Measurements from ENCODE around the gene MRPL52. TPM values are rescaled to one million over a fixed set of nuclear protein-coding genes. Genes with fewer than 3 reads are reported as not detected.

Gene MRPL52
- total RNA-seq, 1 experiment from 2014 or later: 180 TPM

DNA sequence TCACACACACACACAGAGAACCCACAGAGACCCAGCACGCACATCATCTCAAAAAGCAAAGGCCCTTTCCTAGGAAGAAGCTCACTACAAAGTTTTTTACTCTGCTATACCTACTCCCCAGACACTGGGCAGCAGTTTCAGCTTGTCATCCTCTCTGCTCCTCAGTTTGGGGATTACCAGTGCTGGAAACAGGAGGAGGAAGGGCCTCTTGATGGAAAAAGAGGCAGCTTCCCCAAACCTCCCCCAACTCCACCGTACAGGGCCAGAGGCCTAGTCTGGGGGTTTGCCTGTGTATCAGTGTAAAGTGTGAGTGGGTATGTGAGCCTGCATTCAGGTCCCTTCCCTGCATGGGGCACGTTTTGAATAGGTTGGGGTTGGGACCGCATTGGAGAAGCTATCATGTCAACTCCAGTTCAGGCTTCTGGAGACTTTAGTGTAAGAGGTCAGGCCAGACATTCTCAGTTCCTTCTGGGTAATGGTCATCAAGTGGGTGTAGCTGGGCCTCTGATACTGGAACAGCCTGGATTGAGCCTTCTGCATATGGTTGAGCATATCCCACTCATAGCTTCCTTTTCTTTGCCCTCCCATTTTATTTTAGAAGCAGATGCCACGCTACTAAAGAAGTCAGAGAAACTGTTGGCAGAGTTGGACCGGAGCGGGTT is 54.5 kb downstream of the MRPL52 start:
- TF ChIP-seq, protein P1, sequence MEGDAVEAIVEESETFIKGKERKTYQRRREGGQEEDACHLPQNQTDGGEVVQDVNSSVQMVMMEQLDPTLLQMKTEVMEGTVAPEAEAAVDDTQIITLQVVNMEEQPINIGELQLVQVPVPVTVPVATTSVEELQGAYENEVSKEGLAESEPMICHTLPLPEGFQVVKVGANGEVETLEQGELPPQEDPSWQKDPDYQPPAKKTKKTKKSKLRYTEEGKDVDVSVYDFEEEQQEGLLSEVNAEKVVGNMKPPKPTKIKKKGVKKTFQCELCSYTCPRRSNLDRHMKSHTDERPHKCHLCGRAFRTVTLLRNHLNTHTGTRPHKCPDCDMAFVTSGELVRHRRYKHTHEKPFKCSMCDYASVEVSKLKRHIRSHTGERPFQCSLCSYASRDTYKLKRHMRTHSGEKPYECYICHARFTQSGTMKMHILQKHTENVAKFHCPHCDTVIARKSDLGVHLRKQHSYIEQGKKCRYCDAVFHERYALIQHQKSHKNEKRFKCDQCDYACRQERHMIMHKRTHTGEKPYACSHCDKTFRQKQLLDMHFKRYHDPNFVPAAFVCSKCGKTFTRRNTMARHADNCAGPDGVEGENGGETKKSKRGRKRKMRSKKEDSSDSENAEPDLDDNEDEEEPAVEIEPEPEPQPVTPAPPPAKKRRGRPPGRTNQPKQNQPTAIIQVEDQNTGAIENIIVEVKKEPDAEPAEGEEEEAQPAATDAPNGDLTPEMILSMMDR (conservative IDR thresholded peaks at IDR 0.05; ENCODE audit: low read depth, low read length): no peak
- TF ChIP-seq EZH2 (IDR thresholded peaks at IDR 0.05; ENCODE audit: low read length, unreplicated experiment): no peak
- no peak for TF ChIP-seq EZH2phosphoT487 (IDR thresholded peaks at IDR 0.05; ENCODE audit: borderline replicate concordance, low read length)
- peaks cover 11% of the 10 kb centered on the region for H3K79me2 ChIP-seq (ENCODE audit: low read length)
- CTCF ChIA-PET: interaction anchor here (0.6 to 0.8 kb wide), 2 partner anchors 55 to 103 kb away, joined by 5 to 7 read pairs; no protein-coding TSS in a partner anchor

More for the DNA sequence above, 54.5 kb downstream of the MRPL52 start:
- Histone ChIP-seq H3K9me2 (replicated peaks; ENCODE audit: low read length) (no peaks in the 10 kb centered on the region), H2AFZ (ENCODE audit: low read length) (no peak overlapping the region), H3K4me2 (ENCODE audit: low read length) (no peak overlapping the region), H3K27ac (ENCODE audit: low read length) (no peak overlapping the region), H3K9ac (ENCODE audit: low read length) (no peak overlapping the region), H3K36me3 (ENCODE audit: low read depth, low read length) (no peaks in the 10 kb centered on the region), H3K4me3 (ENCODE audit: low read length) (no peak overlapping the region), H3K9me3 (ENCODE audit: low read length) (no peaks in the 10 kb centered on the region), H3K4me1 (ENCODE audit: insufficient read depth, low read length) (peaks cover 29% of the 10 kb centered on the region), H3K27me3 (ENCODE audit: low read length) (no peaks in the 10 kb centered on the region), H4K20me1 (ENCODE audit: low read length) (no peaks in the 10 kb centered on the region), H3F3A (ENCODE audit: low read length, unreplicated experiment) (no peaks in the 10 kb centered on the region)
- intact Hi-C loops (cut with micrococcal nuclease): no loop called here
- DNase-seq: no peak
- no TSS peak for BruUV-seq (replicated peaks)
- POLR2A ChIA-PET (ENCODE audit: unreplicated experiment): interaction anchor here (0.7 kb wide), 1 partner anchor 16 kb away, joined by 5 read pairs; no protein-coding TSS in a partner anchor
- no peak for ATAC-seq

Other genes starting within 250 kb of the MRPL52 start
- gene DAD1, start 240.7 kb upstream of the MRPL52 start, total RNA-seq (2014; rRNA removed): 228 and 258 TPM in 2 replicates
- gene ABHD4, start 231.6 kb upstream of the MRPL52 start, total RNA-seq (2014; rRNA removed): 9.1 and 9.6 TPM in 2 replicates
- not detected in 2 replicates for gene OR6J1, start 185.5 kb upstream of the MRPL52 start, total RNA-seq (2014; rRNA removed)
- 126 and 146 TPM in 2 replicates for gene OXA1L, start 63.2 kb upstream of the MRPL52 start, total RNA-seq (2014; rRNA removed)
- not detected in 2 replicates for gene SLC7A7, start 14.5 kb upstream of the MRPL52 start, total RNA-seq (2014; rRNA removed)
- gene MMP14, start 6.7 kb downstream of the MRPL52 start, total RNA-seq (2014; rRNA removed): 80.4 and 85.0 TPM in 2 replicates
- 46.5 and 59.3 TPM in 2 replicates for gene LRP10, start 41.9 kb downstream of the MRPL52 start, total RNA-seq (2014; rRNA removed)
- 0.18 TPM in 1 of 2 replicates, not detected in the other for gene REM2, start 53.3 kb downstream of the MRPL52 start, total RNA-seq (2014; rRNA removed)
- 78.9 and 94.9 TPM in 2 replicates for gene RBM23, start 89.3 kb downstream of the MRPL52 start, total RNA-seq (2014; rRNA removed)
- 101 and 113 TPM in 2 replicates for gene PRMT5, start 99.5 kb downstream of the MRPL52 start, total RNA-seq (2014; rRNA removed)
- 54.5 and 56.2 TPM in 2 replicates for gene HAUS4, start 127.2 kb downstream of the MRPL52 start, total RNA-seq (2014; rRNA removed)
- 81.1 and 116 TPM in 2 replicates for gene AJUBA, start 152.7 kb downstream of the MRPL52 start, total RNA-seq (2014; rRNA removed)
- 5.8 and 6.2 TPM in 2 replicates for gene C14orf93, start 180.3 kb downstream of the MRPL52 start, total RNA-seq (2014; rRNA removed)
- 368 and 424 TPM in 2 replicates for gene PSMB5, start 205.0 kb downstream of the MRPL52 start, total RNA-seq (2014; rRNA removed)
- gene PSMB11, start 212.3 kb downstream of the MRPL52 start, total RNA-seq (2014; rRNA removed): not detected in 2 replicates
- gene CDH24, start 227.6 kb downstream of the MRPL52 start, total RNA-seq (2014; rRNA removed): 14.8 and 16.4 TPM in 2 replicates

All from PC-3 (cell line).